HG02798 (cell line): ENCODE data around the gene LRRC25.

Experiments
- ATAC-seq: cut with Tn5 transposase; IDR thresholded peaks from one replicate; pipeline ENCODE4 v1.9.1; 2021; ENCODE audit warnings: mild to moderate bottlenecking; ENCODE audit not compliant: unreplicated experiment, poor library complexity

The LRRC25 gene

DNA sequence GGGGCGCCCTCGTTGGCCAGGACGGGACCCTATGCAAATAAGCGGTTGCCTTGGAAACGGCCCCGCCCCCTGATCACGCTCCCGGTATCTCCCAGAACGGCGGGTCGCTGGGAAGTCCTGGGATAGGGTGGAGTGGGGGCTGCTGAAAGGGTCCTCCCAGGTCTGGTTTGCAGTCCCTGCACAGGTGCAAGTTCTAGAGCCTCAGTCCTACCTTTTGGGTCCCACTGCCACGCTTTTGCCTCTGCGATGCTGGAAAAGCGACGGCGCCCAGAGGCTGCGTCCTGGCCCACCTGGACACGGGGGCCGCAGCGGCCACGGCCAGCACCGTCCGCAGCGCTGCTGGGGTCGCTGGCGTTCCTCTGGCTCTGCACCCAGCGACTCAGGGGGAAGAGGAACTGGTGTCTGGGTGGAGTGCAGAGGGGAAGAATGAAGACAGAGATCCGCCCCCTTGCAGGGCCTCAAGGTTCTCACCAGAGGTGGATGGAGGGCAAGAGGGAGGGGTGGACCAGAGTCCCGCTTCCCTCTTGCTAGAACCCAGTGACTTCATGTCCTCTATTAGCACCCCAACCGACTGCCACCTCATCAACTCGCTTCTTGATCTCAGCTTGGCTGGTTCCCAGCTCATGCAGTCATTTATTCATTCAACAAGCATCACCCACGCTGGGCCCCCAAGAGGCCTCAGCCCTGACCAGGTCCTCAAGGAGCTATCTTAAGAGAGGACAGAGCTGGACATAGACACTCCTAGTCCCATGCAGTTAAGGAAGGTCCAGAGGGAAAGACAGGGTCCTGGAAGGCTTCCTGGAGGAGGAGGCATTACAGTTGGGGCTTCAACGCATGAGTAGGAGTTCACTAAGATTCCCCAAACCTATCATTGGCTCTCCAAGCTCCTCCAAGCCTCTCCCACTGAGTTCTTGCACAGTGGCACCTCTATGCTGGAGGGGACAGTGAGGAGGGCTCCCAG lies at the start of gene LRRC25:
Gene LRRC25 (minus strand): TSS at position 381 of the 961 bp plus-strand sequence. CDS start 659 bp downstream, outside the sequence.
- no peak for ATAC-seq

DNA sequence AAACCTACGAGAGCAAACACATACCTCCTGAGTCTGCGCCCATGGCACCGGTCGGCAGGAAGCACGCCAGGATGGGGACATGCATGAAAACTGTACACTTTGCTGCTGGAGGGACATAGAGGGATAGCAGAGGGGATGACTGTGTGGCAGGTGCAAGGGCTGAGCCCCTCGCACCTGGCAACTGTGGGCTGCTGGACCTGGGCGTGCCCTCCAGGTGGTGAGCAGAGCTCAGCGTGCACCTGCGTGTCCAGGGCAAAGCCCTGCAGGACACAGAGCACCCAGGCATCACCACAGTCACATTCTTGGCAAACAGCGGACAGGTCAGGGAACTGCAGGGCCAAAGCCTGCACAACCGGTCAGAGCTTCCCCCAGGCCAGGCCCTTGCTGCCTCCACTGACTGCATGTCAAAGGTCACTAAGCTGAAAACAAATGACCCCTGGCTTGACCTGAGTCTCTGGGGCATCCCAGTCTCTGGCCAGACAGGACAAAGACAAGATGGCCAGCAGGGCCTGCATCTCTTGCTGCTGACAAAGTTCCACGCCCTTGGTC lies 49.5 kb upstream of the LRRC25 start:
- ATAC-seq, result no peak

DNA sequence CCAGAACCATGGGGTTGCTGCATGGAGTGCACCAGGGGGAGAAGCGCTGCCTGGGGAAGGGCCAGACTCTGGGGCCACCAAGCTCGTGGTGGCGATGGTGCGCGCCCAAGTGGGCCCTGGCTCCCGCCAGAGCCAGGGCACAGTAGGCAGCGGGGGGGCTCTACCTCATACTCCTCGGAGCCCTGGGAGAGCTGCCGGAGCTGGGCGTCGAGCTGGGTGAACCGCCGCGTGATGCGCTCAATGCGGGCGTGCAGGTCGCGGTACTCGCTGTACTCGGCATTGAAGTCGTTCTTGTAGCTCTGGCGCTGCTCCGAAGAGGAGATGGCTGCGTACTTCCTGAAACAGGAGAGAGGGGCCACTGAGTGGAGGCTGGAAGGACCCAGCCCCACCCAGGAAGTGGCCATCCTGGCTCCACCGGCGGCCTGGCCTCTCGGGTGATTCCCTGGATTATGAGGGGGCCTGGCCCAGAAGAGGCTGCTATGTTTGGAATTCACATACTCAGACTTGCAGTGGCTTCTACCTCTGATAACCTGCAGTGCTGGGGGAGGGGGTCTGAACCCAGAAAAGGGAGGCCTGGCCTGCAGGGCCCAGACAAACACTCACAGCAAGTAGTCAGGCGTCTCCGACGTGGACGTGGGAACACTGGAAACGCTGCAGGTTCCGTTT lies 48.9 kb upstream of the LRRC25 start:
- ATAC-seq, result no peak

DNA sequence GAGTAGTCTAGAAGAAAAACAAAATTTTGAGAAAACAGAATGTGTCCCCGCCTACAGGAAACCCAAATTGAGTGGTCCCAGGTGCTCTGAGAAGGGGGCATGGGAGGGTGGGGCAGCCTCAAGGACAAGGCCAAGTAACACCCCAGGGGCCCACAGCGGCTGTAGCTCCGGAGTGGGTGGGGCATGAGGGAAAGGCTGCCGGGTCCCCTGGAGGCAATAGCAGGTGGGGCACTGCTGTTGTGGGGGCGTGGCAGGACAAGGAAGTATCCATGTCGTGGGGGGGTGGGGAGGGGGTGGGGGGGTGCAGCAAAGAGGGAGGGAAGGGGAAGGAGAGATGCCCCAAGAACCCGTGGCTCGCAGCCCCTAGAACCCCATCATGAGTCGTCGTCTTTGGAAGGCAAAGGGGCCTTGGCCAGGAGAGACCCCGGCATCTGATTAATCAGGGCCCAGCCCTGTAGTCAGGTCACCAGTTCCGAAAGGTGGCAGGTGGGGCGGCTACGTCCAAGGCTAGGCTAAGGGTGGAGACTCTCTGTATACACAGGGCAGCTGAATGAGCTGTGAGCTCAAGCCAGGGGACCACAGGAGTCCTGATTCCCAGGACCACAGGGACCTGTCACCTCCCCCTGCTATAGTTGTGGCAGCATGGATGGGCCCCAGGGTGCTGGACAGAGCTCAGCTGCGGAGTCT lies 48.0 kb upstream of the LRRC25 start:
- no peak for ATAC-seq

DNA sequence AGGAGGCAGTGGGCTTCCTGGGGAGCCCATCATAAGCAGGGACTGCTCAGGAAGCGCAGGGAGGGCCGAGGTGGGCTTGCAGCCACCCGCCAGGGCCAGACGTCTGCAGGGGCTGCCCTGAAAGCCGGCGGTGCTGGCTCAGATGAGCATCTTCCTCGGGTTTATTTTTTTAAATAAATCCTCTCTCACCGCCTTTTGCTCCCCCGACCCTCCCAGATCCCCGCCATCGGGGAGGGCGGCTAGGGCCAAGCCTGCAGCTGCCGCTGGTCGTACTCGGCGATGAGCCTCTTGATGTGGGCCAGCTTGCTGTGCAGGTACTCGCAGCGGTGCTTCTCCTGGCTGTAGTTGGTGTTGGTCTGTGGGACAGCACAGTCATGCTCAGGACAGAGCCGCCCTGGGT lies 47.1 kb upstream of the LRRC25 start:
- ATAC-seq, result no peak

DNA sequence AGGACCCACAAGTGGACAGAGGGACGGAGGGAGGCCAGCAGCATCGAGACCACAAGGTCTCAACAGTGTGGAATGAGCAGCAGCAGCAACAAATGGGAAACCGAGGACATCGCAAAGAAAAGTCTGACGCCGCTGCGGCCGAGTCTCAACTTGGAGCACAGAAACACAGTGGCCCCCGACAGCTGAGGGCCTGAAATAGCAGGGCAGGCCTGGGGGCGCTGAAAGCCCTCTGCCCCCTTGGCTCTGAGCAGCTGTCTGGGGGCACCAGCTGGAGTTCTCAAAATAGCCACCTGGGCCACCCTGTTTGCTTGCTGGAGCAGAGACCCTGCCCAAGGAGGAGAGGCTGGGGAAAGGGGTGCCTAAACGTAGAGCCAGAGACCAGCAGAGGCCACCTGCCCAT lies 46.4 kb upstream of the LRRC25 start:
- ATAC-seq, result no peak

DNA sequence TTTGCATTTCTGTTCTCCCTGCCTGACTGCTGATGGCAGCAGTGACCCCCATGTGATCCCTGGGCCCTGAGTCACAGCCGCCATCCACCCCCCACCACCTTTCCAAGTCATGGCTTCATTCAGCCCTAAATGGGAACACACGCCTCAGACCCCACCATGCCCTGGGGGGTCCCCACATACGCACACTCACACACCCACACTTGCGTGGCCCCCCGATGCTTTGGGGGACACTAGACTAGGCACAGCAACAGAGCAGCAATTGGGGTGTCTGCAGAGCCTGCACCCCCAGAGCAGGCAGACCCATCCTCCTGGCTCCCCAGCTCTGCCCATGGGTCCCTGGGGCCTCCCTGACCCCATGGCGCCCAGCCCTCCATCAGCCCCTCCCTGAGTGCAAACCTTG lies 46.0 kb upstream of the LRRC25 start:
- ATAC-seq, result no peak

DNA sequence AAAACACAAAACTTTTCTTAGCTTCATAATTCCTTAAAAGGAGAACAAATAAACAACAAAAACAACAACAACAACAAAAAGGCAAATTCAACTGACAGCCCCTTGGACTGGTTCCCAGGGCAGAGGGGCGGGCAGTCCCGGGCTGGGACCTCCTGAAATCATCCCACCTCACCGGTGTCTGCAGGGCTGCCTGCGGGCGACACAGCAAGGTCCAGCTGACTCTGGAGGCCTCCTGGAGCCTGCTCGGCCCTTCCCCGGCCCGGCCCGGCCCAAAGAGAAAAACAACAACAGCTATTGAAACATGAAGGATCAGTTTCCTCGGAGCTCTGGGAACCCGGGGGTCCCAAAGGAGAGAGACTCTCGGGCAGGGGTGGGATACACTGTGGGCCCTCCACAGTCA lies 45.5 kb upstream of the LRRC25 start:
- no peak for ATAC-seq

DNA sequence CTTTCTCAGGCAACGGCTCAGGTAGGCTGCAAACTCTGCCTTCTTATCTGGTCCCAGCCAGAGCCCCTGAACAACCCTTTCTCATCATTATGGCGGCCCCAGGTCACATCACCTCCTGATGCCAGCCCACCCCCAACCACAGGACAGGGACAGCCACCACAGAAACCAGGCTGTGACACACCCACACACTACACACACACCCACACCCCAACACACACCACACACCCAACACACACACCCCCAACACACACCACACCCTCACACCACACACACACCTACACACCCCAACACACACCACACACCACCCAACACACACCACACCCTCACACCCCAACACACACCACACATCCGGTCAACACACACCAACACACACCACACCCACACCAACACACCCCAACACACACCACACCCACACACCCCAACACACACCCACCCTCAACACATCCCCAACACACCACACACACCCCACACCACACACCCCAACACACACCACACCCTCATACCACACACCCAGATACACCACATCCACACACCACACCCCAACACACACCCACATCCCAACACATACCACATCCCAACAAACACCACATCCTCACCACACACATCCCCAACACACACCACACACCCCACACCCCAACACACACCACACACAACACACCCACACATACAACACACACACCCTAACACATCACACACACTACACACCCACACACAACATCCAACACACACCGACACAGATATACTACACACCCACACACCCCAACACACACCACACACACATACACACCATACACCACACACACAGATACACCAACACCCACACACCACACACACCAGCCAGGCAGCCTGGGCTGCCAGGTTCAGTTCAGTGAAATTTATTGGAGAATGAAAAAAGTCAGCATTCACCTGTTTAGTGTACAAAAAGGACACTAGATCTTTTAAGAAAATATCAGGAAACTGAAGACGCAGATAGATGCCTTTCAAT lies 44.7 kb upstream of the LRRC25 start:
- no peak for ATAC-seq

DNA sequence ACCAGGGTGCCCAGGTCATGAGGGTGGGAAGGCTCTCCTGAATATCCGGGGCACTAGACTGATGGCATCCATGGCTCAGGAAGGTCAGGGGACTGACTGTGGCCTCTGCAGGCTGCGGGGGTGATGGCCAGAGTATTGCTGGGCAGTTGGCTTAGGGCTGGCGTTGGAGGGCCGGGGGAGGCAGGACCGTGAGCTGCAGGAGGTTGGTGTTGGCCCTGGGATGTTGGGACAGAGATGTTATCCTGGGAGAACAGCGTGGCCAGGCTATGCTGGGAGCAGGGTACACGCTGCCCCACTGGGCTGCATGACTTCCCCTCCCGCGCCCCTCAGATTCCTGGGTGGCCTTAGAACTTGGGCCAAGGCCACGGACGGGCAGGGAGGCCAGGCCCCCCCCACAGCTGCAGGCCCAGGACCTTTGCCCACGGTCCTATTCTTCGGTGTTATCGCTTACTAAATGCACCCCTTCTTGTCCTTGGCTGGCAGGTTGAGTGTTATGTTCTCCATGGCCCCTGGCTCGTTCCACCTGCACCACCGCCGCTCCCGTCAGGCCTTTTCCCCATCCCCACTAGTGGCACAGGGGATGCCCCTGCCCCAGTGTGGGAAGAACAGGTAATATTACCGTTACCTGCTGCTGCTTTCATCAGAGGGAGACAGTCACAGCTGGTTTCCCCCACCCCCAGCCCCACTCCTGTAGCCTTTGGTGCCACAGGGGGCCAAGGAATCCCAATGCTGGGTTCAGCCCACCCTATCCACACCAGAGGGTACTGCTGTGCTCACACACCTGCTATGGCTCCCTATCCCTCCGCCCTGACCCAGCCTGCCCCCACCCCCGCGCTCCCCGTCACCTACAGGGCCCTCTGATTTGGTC lies 43.7 kb upstream of the LRRC25 start:
- ATAC-seq, result no peak

DNA sequence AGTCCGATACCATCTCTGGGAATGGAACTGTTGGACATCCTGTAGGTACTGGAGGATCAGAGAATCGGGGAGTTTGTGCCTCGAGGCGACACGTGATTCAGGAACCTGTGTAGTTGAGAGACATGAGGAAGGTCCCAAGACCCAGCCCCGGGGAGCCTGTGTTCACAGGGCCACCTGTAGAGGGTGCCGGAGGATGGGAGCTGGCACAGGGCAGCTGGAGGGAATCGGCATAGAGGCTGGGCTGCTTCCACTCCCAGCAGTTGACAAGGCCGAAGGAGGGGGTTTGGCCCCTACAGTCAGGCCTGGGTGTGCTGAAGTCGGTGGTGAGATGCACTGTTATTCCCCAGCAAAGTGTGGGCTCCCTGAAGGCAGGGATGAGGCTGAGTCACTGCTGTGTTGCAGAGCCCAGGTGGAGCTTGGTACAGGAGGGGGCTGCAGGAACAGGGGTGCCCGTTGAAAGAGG lies 43.0 kb upstream of the LRRC25 start:
- no peak for ATAC-seq

DNA sequence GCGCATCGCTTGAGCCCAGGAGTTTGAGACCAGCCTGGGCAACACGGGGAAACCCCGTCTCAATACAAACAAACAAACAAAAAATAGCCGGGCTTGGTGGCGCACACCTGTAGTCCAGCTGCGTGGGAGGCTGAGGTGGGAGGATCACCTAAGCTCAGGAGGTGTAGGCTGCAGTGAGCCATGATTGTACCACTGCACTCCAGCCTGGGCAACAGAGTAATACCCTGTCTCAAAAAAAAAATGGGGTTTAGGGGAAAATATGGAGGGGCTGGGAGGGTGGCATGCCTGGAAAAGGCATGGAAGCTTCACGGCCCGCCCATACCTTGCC lies 42.5 kb upstream of the LRRC25 start:
- ATAC-seq, result no peak

DNA sequence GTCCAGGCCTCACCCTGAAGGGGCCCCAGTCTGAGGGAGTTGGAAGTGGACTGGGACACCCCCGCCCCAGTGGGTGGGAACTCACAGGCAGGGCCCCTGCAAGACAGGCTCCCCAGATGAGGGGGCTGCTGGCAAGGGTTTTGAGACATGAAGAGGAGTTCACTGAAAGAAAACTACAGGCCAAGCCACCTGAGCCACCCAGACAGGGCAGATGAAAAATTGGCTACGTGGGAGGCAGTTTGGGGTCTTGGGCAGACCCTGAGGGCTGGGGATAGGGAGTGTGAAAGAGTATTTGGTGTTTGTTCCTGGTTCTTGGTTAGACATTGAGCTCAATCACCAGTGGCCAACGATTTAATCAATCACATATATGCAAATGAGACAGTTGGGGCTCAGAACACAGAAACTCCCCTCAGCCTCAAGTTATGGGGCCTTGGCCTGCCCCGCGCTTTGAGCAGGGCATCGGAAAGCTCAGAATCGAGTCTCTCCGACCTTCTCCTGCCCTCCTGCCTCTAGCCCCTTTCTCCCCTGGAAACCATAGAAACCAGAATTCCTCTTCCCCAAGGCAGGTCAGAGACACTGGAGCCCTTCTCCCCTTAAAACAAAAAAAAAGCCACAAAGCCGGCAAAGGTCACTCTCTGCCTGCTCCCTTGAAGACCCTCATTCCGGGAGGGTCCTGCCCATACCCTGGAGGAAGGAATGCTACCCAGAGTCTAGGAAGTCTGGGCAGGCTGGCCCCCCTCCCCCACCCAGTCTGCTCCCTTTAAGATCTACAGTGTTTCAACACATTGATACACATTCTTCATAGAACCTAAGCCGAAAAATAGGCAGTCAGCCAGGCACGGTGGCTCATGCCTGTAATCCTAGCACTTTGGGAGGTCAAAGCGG lies 41.8 kb upstream of the LRRC25 start:
- ATAC-seq, result no peak

DNA sequence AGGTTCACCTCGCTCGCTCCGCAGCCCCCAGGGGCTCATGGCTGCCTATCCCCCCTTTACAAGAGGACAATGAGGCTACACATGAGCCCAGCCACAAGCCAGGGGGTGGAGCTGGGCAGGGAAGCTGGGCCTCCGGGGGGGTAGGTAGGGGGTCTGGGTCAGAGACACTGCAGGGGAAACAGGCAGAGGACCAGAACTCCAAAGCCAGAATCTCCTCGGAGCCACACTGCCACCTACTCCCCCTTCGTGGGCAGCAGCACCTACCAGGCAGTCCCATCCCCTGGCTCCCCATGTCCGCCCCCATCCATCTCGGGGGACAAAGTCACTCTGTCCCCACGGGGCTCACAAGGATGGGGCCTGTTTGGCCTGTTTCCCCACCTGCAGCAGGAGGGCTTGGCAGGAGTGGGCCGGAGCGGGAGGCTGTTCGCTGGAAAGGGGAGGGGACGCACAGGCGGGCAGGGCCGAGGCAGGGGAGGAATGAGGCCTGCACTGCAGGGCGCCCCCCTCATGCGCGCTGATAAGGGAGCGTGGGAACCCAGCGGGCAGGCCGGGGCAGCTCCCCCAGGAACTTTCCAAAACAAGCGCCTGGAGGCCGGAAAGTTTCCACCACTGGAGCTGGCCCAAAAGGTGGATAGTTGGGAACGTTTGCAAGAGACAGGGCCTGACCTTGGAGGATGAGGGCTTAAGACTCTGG lies 41.1 kb upstream of the LRRC25 start:
- ATAC-seq, result no peak

DNA sequence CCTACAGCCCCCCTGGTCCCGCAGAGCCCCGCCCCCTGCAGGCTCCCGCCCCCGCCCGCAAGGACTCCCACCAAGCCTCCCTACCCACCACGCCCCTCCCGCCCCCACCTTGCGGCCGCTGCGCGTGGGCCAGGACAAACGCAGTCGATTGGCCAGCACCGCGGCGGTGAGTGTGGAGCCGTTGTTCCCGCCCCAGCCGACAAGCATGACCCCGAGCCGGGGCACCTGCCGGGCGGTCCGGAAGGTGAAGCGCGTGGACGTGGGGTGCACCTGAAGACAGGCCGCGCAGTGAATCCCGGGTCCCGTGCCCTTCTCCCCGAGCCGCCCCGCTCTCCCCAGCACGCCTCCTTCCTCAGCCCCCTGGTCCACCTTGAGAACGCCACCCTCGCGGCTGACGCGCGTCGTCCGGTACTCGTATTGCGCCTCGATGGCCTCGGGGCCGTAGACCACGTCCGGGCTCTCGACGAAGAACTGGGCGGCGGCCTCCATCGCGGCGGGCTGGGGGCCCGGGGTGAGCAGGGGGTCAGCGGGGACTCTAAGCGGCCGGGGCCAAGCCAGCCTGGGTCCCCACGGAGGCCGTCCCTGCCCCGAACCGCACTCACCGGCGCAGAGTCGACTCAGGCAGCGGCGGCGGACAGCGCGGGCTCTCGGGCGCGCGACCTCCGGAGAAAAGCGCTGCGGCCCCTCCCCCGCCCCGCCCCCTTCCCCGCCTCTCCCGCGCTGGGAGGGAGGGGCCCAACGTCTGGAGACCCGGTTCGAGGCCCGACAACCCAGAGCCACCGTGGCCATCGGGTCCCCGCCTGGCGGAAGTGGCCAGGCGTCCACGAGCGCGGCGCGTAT lies 40.3 kb upstream of the LRRC25 start, which contains the start of gene ISYNA1:
Gene ISYNA1 (minus strand): TSS at position 643 of the 840 bp plus-strand sequence. CDS start 154 bp downstream, at position 489.
- no peak for ATAC-seq
